NT2/D1 (cell line): ENCODE measurements around the gene HPGD.

Source experiments
- DNase-seq: peaks from one replicate; pipeline ENCODE4 v3.0.0-alpha.2; 2011; ENCODE audit warnings: low read depth, low spot score
- H3K27me3 ChIP-seq: 2 replicates; pipeline ENCODE4 v1.6.0; 2011; ENCODE audit warnings: mild to moderate bottlenecking; ENCODE audit not compliant: insufficient read length, insufficient read depth
- H3K36me3 ChIP-seq: 2 replicates; pipeline ENCODE4 v1.6.1; 2011; ENCODE audit warnings: mild to moderate bottlenecking, low read length, mixed read lengths; ENCODE audit not compliant: insufficient read depth, insufficient read length
- H3K4me1 ChIP-seq: 2 replicates; pipeline ENCODE4 v1.5.1; 2011; ENCODE audit not compliant: insufficient read depth, insufficient read length
- H3K4me3 ChIP-seq: 2 replicates; pipeline ENCODE4 v1.5.1; 2011; ENCODE audit warnings: low read depth; ENCODE audit not compliant: insufficient read length
- H3K9ac ChIP-seq: 2 replicates; pipeline ENCODE4 v1.6.0; 2011; ENCODE audit warnings: low read depth; ENCODE audit not compliant: insufficient read length
- H3K9me3 ChIP-seq: 2 replicates; pipeline ENCODE4 v1.5.1; 2011; ENCODE audit warnings: mild to moderate bottlenecking, low read length; ENCODE audit not compliant: insufficient read depth
- SUZ12 ChIP-seq: IDR thresholded peaks from 2 replicates; pipeline ENCODE4 v1.6.1; 2011; ENCODE audit not compliant: insufficient read length, insufficient read depth; ENCODE audit errors: extremely low read depth
- YY1 ChIP-seq: IDR thresholded peaks from 2 replicates; pipeline ENCODE4 v1.6.1; 2011; ENCODE audit not compliant: insufficient read length, insufficient read depth
- ZNF274 ChIP-seq: IDR thresholded peaks from 2 replicates; pipeline ENCODE4 v1.6.1; 2011; ENCODE audit warnings: mild to moderate bottlenecking, low read depth, low read length

HPGD gene

DNA sequence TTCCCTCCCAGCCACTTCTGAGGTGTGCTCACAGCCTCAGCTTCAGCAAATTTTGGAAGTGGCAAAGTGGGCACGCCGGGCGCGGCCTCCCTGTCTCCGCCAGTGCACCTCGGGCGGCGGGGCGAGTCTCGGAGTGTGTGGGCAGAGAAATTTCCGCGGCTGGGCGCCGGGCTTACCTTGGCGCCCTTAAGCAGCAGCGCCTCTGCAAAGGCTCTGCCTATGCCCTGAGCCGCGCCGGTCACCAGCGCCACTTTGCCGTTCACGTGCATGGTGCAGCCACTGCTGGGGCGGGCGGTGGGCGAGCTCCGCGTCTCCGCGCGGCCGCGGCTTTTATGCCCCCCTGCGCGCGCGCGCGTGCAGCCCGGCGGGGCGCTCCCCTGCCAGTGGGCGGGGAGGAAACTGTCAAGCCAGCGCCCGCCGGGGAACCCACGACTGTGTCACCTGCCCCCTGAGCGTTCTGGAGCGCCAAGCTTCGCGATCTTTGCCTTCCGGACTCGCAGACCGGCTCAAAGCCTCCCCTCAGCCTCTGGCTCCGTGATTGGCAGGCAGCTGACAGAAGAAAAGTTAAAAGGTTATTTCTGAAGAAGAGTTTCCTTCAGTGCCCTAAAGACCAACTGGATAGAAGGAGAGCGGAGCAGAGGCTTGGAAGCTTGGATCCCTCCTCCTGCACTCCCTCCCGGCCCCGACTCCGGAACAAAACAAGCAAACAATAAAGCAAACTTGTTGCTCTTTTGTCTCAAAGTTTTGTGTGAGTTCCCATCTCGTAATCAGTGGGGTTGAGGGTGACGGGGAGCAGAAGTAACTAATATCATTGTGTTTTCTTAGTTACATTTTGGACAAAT, at the start of gene HPGD:
Gene HPGD (minus strand): TSS at position 306 of the 842 bp plus-strand sequence. CDS start 37 bp downstream, at position 269.
- H3K9me3 ChIP-seq, result no peaks in the 10 kb centered on the region
- DNase-seq, result no peak
- TF ChIP-seq YY1 (no peak), ZNF274 (no peak), SUZ12 (no peak)
- peak within 1 kb of the TSS; percentile 53 for H3K4me3 ChIP-seq
- H3K9ac ChIP-seq, result peak within 1 kb of the TSS; percentile 64
- no peaks in the 10 kb centered on the region for H3K4me1 ChIP-seq
- H3K36me3 ChIP-seq, result no peaks in the 10 kb centered on the region
- H3K27me3 ChIP-seq, result peaks cover 43% of the 10 kb centered on the region

DNA sequence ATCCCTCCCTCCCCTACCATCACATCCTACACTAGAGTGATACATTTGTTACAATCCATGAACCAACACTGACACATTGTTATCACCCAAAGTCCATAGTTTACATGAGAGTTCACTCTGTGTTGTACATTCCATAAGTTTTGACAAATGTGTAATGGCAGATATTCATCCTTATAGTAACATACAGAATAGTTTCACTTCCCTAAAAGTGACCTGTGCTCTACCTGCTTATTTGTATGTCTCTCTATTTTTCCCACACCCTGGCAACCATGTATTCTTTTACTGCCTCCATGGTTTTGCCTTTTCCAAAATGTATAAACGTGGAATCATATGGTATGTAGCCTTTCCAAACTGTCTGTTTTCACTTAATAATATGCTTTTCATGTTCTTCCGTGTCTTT, 42.2 kb upstream of the HPGD start:
- no peaks in the 10 kb centered on the region for H3K4me1 ChIP-seq
- no peak for TF ChIP-seq SUZ12
- no peak for TF ChIP-seq ZNF274
- TF ChIP-seq YY1, result no peak

DNA sequence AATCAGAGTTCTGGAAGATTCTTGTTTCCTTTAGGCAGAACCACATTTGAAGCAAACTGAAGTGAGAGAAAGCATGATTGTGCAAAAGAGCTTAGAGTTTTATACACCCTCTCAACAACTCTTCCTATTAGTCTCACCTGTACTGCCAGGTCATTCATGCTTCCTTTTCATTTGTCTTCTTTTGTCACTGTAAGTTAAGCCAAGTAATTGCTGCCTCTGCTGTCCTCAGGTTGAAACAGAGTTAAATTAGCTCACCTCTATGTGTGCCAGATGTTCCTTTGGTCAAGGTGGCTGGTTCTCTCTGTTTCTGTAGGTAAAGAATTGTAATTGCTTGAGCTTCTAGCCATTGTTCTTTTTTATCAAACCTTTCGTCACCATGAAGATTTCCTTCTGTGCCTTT, 41.1 kb upstream of the HPGD start:
- no peak overlapping the region for H3K9ac ChIP-seq
- no peaks in the 10 kb centered on the region for H3K36me3 ChIP-seq
- H3K27me3 ChIP-seq, result no peaks in the 10 kb centered on the region
- TF ChIP-seq SUZ12 (no peak), YY1 (no peak), ZNF274 (no peak)
- H3K4me3 ChIP-seq, result no peak overlapping the region
- H3K4me1 ChIP-seq, result no peaks in the 10 kb centered on the region
- H3K9me3 ChIP-seq, result no peaks in the 10 kb centered on the region
- no peak for DNase-seq

More for the DNA sequence above, 42.2 kb upstream of the HPGD start:
- Histone ChIP-seq H3K9ac (no peak overlapping the region), H3K27me3 (no peaks in the 10 kb centered on the region), H3K4me3 (no peak overlapping the region), H3K9me3 (no peaks in the 10 kb centered on the region), H3K36me3 (no peaks in the 10 kb centered on the region)
- DNase-seq, result no peak

DNA sequence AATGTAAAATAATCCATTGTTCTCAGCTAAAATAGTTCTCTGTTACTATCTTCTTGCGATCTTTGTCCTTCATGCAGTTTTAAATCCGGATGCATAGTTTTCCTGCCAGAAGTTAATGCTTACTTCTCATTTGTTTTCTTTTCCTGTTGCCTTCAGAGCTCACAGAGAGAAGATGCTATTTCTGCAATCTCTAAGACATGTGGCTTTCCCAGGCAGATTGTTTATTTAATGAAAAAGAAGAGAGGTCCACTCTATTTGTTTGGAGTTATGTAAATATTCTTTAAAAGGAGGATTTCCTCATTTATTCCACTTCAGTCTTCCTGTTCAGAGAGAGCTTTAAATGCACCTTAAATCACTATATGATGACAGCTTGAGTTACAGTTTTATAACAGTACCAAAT, 39.3 kb upstream of the HPGD start:
- TF ChIP-seq SUZ12 (no peak), YY1 (no peak), ZNF274 (no peak)
- Histone ChIP-seq H3K4me1 (no peaks in the 10 kb centered on the region), H3K4me3 (no peak overlapping the region)

DNA sequence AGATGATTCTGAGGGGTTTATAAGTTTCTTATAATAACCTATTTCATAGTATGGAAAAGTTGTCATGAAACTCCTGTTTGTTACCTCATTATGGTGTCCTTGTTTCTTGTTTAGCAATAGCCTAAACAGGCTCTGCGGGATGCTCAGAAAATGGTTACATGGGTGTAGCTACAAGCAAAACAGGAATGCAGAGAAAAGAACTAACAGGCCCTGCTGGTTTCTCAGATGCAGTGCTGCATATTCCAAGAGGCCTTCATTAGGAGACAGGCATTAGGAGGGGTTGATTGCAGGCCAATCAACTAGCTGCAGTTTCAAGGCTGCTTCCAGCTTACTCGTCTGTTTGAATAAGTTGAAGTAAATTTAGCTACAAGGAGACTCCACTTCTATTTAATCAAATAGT, 37.6 kb upstream of the HPGD start:
- H3K4me3 ChIP-seq, result no peak overlapping the region
- no peaks in the 10 kb centered on the region for H3K9me3 ChIP-seq
- peak; percentile 15 for DNase-seq
- H3K4me1 ChIP-seq, result no peaks in the 10 kb centered on the region
- no peaks in the 10 kb centered on the region for H3K27me3 ChIP-seq
- TF ChIP-seq SUZ12 (no peak), ZNF274 (no peak), YY1 (no peak)
- H3K36me3 ChIP-seq, result no peaks in the 10 kb centered on the region
- H3K9ac ChIP-seq, result no peak overlapping the region

More for the DNA sequence above, 39.3 kb upstream of the HPGD start:
- H3K27me3 ChIP-seq, result no peaks in the 10 kb centered on the region
- no peaks in the 10 kb centered on the region for H3K36me3 ChIP-seq
- no peak overlapping the region for H3K9ac ChIP-seq
- DNase-seq, result peak; percentile 2
- no peaks in the 10 kb centered on the region for H3K9me3 ChIP-seq

DNA sequence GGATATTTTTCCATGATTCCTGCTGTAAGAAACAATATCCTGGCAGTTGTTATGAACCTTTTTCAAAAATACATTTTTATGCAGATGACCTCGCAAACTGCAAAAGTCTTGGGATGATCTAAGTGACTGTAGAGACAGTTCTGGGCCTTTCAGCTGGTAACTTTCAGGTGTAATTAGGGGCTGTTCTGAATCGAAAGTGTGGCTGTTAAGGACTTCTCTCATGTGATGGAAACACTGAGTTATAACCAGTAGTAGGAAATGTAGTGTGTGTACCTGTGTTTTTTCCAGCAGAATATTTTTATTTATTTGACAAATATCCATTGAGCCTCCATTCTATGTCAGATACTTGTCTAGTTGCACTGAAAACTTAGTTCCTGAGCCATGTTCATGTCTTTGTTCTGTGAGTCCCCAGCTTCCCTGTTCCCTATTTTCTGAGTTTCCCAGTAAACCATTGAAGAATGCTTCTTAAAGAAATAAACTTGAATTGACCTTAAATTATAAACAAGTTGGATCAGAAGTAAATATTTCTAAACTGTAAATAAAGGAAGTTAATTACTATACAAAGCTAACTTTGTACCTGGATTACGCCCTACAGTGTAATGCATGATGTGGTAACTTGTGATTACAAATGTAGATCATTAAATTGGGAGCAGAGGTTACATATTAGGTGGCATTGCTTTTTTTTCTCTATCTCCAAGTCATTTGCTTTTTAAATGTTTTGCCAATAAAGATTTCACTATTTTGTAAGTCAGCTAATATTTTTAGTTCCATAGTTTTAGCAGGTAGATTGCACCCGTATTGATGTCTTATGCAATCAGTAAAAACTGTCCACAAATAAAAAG, 33.7 kb upstream of the HPGD start:
- H3K9ac ChIP-seq, result no peak overlapping the region
- no peak overlapping the region for H3K4me3 ChIP-seq
- H3K36me3 ChIP-seq, result no peaks in the 10 kb centered on the region
- no peaks in the 10 kb centered on the region for H3K4me1 ChIP-seq
- no peaks in the 10 kb centered on the region for H3K27me3 ChIP-seq
- peaks cover 7% of the 10 kb centered on the region; the same call in 1 of the 2 replicates for H3K9me3 ChIP-seq
- no peak for TF ChIP-seq SUZ12
- TF ChIP-seq ZNF274, result no peak
- TF ChIP-seq YY1, result no peak
- DNase-seq, result no peak

DNA sequence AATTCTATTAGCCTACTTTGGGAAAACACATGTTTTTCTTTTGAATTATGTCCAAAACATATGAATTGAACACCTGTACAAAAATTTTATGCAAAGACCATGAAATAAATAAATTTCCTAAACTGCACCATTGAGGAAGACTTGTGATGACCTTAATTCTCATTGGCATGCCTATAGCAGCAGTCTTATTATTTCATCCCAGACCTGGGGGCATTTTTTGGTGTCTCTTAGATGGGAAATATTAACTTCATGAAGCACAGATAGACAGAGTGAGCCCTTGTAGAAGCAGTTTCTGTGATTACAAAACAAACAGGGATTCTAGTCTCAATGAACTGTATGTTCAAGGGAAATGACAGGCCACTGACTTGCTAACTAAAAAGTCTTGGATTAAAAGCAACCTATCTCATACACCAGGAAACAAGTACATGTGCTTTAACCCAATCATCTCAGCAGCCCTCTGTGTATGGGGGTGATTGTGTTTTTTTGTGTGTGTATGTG, 32.0 kb upstream of the HPGD start:
- Histone ChIP-seq H3K36me3 (no peaks in the 10 kb centered on the region), H3K9ac (no peak overlapping the region), H3K27me3 (no peaks in the 10 kb centered on the region), H3K4me1 (no peaks in the 10 kb centered on the region), H3K4me3 (no peak overlapping the region), H3K9me3 (peaks cover 7% of the 10 kb centered on the region; the same call in 1 of the 2 replicates)
- no peak for DNase-seq
- TF ChIP-seq SUZ12 (no peak), ZNF274 (no peak), YY1 (no peak)
